Measurements from ENCODE around the gene COL10A1.

- no peak for TF ChIP-seq SUZ12 (IDR thresholded peaks at IDR 0.05; ENCODE audit: unreplicated experiment)
- TF ChIP-seq, protein P1, sequence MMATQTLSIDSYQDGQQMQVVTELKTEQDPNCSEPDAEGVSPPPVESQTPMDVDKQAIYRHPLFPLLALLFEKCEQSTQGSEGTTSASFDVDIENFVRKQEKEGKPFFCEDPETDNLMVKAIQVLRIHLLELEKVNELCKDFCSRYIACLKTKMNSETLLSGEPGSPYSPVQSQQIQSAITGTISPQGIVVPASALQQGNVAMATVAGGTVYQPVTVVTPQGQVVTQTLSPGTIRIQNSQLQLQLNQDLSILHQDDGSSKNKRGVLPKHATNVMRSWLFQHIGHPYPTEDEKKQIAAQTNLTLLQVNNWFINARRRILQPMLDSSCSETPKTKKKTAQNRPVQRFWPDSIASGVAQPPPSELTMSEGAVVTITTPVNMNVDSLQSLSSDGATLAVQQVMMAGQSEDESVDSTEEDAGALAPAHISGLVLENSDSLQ (IDR thresholded peaks at IDR 0.05) = no peak
- no peak for TF ChIP-seq SP1 (IDR thresholded peaks at IDR 0.05; ENCODE audit: low read depth, low read length)
- TF ChIP-seq, protein P2, sequence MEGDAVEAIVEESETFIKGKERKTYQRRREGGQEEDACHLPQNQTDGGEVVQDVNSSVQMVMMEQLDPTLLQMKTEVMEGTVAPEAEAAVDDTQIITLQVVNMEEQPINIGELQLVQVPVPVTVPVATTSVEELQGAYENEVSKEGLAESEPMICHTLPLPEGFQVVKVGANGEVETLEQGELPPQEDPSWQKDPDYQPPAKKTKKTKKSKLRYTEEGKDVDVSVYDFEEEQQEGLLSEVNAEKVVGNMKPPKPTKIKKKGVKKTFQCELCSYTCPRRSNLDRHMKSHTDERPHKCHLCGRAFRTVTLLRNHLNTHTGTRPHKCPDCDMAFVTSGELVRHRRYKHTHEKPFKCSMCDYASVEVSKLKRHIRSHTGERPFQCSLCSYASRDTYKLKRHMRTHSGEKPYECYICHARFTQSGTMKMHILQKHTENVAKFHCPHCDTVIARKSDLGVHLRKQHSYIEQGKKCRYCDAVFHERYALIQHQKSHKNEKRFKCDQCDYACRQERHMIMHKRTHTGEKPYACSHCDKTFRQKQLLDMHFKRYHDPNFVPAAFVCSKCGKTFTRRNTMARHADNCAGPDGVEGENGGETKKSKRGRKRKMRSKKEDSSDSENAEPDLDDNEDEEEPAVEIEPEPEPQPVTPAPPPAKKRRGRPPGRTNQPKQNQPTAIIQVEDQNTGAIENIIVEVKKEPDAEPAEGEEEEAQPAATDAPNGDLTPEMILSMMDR (IDR thresholded peaks at IDR 0.05 in 2 of 3, conservative IDR thresholded peaks at IDR 0.05 in 1 of 3; ENCODE audit: control insufficient read depth in 2 of 3, extremely low read depth in 1 of 3, insufficient read depth in 1 of 3, low read depth in 3 of 3, low read length in 3 of 3) = no peak
- TF ChIP-seq EZH2 (IDR thresholded peaks at IDR 0.05; ENCODE audit: borderline replicate concordance, control insufficient read depth, low read depth, low read length) = no peak
- TF ChIP-seq REST (IDR thresholded peaks at IDR 0.05; ENCODE audit: low read depth, low read length) = no peak
- TF ChIP-seq YBX1 (IDR thresholded peaks at IDR 0.05) = no peak
- TF ChIP-seq, protein P3, sequence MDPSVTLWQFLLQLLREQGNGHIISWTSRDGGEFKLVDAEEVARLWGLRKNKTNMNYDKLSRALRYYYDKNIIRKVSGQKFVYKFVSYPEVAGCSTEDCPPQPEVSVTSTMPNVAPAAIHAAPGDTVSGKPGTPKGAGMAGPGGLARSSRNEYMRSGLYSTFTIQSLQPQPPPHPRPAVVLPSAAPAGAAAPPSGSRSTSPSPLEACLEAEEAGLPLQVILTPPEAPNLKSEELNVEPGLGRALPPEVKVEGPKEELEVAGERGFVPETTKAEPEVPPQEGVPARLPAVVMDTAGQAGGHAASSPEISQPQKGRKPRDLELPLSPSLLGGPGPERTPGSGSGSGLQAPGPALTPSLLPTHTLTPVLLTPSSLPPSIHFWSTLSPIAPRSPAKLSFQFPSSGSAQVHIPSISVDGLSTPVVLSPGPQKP (IDR thresholded peaks at IDR 0.05; ENCODE audit: low read depth, low read length) = no peak
Measured at GRCh38 chr6:116170358-116171057, 44.6 kb upstream of the COL10A1 start.
